SK-N-SH (cell line): ENCODE results near the gene EPHA6.

Experiments
- USF1 ChIP-seq: IDR thresholded peaks from 2 replicates; pipeline ENCODE4 v1.4.0; 2012; ENCODE audit warnings: low read depth, borderline replicate concordance
- YY1 ChIP-seq: IDR thresholded peaks from 2 replicates; pipeline ENCODE4 v1.4.0; 2012; ENCODE audit warnings: low read depth, mild to moderate bottlenecking
- TF ChIP-seq, protein P1 (sequence below): fragments of 200-600 bp; sonication (generic); IDR thresholded peaks from 2 replicates; pipeline ENCODE4 v1.6.1; 2017; ENCODE audit warnings: antibody characterized with exemption, mild to moderate bottlenecking, moderate library complexity

DNA sequence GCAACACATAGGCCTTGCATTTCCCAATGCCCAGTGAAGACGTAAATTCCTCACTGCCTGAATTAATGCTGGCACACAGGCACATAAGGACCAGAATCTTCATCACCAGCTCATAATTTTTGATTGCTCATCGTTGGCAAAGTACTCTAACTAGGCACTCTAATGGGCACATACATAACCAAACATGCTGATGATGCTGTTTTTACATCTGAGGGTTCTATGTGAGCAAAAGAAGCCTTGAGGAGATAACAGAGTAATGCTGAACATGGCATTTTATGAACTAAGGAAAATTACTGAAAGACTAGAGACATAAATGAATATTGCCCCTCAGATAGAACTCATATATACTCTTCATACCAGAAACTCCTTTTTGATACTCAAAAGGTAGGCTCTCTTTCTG, 387.4 kb downstream of the EPHA6 start:
- no peak for TF ChIP-seq YY1
- TF ChIP-seq, protein P1, sequence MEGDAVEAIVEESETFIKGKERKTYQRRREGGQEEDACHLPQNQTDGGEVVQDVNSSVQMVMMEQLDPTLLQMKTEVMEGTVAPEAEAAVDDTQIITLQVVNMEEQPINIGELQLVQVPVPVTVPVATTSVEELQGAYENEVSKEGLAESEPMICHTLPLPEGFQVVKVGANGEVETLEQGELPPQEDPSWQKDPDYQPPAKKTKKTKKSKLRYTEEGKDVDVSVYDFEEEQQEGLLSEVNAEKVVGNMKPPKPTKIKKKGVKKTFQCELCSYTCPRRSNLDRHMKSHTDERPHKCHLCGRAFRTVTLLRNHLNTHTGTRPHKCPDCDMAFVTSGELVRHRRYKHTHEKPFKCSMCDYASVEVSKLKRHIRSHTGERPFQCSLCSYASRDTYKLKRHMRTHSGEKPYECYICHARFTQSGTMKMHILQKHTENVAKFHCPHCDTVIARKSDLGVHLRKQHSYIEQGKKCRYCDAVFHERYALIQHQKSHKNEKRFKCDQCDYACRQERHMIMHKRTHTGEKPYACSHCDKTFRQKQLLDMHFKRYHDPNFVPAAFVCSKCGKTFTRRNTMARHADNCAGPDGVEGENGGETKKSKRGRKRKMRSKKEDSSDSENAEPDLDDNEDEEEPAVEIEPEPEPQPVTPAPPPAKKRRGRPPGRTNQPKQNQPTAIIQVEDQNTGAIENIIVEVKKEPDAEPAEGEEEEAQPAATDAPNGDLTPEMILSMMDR, result no peak
- TF ChIP-seq USF1, result no peak
